ENCODE results near the gene ECT2.

Gene ECT2

GRCh38 chr3:172836390-172836997, 86.0 kb downstream of the ECT2 start (continued):
- TF ChIP-seq, protein P1, sequence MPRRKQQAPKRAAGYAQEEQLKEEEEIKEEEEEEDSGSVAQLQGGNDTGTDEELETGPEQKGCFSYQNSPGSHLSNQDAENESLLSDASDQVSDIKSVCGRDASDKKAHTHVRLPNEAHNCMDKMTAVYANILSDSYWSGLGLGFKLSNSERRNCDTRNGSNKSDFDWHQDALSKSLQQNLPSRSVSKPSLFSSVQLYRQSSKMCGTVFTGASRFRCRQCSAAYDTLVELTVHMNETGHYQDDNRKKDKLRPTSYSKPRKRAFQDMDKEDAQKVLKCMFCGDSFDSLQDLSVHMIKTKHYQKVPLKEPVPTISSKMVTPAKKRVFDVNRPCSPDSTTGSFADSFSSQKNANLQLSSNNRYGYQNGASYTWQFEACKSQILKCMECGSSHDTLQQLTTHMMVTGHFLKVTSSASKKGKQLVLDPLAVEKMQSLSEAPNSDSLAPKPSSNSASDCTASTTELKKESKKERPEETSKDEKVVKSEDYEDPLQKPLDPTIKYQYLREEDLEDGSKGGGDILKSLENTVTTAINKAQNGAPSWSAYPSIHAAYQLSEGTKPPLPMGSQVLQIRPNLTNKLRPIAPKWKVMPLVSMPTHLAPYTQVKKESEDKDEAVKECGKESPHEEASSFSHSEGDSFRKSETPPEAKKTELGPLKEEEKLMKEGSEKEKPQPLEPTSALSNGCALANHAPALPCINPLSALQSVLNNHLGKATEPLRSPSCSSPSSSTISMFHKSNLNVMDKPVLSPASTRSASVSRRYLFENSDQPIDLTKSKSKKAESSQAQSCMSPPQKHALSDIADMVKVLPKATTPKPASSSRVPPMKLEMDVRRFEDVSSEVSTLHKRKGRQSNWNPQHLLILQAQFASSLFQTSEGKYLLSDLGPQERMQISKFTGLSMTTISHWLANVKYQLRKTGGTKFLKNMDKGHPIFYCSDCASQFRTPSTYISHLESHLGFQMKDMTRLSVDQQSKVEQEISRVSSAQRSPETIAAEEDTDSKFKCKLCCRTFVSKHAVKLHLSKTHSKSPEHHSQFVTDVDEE (CRISPR knock-in tag; IDR thresholded peaks at IDR 0.05): no peak
- TF ChIP-seq ZC3H10 (CRISPR knock-in tag; IDR thresholded peaks at IDR 0.05) (no peak), GLIS3 (CRISPR knock-in tag; IDR thresholded peaks at IDR 0.05) (no peak), ESRRG (CRISPR knock-in tag; IDR thresholded peaks at IDR 0.05) (no peak), ISL1 (CRISPR knock-in tag; IDR thresholded peaks at IDR 0.05) (no peak), TCF4 (CRISPR knock-in tag; IDR thresholded peaks at IDR 0.05; ENCODE audit: borderline replicate concordance) (no peak)

- TF ChIP-seq ESRRG (CRISPR knock-in tag; IDR thresholded peaks at IDR 0.05) (no peak), GLIS3 (CRISPR knock-in tag; IDR thresholded peaks at IDR 0.05) (no peak), CSDC2 (CRISPR knock-in tag; IDR thresholded peaks at IDR 0.05) (no peak), ZFP30 (CRISPR knock-in tag; IDR thresholded peaks at IDR 0.05) (no peak), TOX (CRISPR knock-in tag; IDR thresholded peaks at IDR 0.05; ENCODE audit: borderline replicate concordance) (no peak), SNAI2 (CRISPR knock-in tag; IDR thresholded peaks at IDR 0.05) (no peak), PATZ1 (CRISPR knock-in tag; IDR thresholded peaks at IDR 0.05; ENCODE audit: borderline replicate concordance) (no peak)
- ATAC-seq: no peak
Measured at GRCh38 chr3:172839679-172840078, 89.2 kb downstream of the ECT2 start.

- TF ChIP-seq BACH2 (CRISPR knock-in tag; IDR thresholded peaks at IDR 0.05; ENCODE audit: borderline replicate concordance) (no peak), ZFP30 (CRISPR knock-in tag; IDR thresholded peaks at IDR 0.05) (no peak), ZNF565 (CRISPR knock-in tag; conservative IDR thresholded peaks at IDR 0.05; ENCODE audit: low read depth) (no peak), TOX (CRISPR knock-in tag; IDR thresholded peaks at IDR 0.05; ENCODE audit: borderline replicate concordance) (no peak), CSDC2 (CRISPR knock-in tag; IDR thresholded peaks at IDR 0.05) (no peak), RARB (CRISPR knock-in tag; IDR thresholded peaks at IDR 0.05) (no peak), PPARA (CRISPR knock-in tag; IDR thresholded peaks at IDR 0.05; ENCODE audit: borderline replicate concordance) (no peak), ZNF8 (CRISPR knock-in tag; IDR thresholded peaks at IDR 0.05) (no peak), CSRNP3 (CRISPR knock-in tag; IDR thresholded peaks at IDR 0.05) (no peak), GLIS3 (CRISPR knock-in tag; IDR thresholded peaks at IDR 0.05) (no peak)
- TF ChIP-seq, protein P1 (CRISPR knock-in tag; IDR thresholded peaks at IDR 0.05): no peak
- ATAC-seq: no peak
Measured at GRCh38 chr3:172840463-172840862, 89.9 kb downstream of the ECT2 start.

GRCh38 chr3:172840913-172841312, 90.4 kb downstream of the ECT2 start:
- ATAC-seq: no peak
- TF ChIP-seq SNAI2 (CRISPR knock-in tag; IDR thresholded peaks at IDR 0.05) (no peak), PPARA (CRISPR knock-in tag; IDR thresholded peaks at IDR 0.05; ENCODE audit: borderline replicate concordance) (no peak), ZC3H10 (CRISPR knock-in tag; IDR thresholded peaks at IDR 0.05) (no peak), ZNF70 (CRISPR knock-in tag; IDR thresholded peaks at IDR 0.05) (no peak), TCF4 (CRISPR knock-in tag; IDR thresholded peaks at IDR 0.05; ENCODE audit: borderline replicate concordance) (no peak), BACH2 (CRISPR knock-in tag; IDR thresholded peaks at IDR 0.05; ENCODE audit: borderline replicate concordance) (no peak), PATZ1 (CRISPR knock-in tag; IDR thresholded peaks at IDR 0.05; ENCODE audit: borderline replicate concordance) (no peak)
